ENCODE results near the gene TOGARAM2.

TOGARAM2 gene

DNA sequence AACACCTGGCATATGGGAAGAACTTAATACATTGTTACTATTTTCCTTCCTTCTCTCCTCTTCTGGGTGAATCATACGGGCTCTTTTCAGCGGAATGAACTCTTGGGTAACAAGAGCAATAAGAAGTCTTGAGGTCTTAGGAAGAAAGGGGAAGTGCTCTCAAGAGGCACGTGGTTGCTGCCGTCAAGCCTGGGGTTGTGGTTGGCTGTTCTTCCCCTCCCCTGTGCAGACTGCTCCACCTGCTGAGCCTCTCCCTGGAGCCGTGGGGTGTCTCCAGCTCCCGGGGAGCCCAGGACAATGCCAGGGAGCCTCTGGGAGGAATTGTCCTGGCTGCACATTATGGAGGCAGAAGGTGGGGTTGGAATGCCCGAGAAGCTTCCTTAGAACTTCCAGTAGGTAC lies 19.4 kb downstream of the TOGARAM2 start:
- peak in 1 of 2 experiments; percentile 15 for DNase-seq

DNA sequence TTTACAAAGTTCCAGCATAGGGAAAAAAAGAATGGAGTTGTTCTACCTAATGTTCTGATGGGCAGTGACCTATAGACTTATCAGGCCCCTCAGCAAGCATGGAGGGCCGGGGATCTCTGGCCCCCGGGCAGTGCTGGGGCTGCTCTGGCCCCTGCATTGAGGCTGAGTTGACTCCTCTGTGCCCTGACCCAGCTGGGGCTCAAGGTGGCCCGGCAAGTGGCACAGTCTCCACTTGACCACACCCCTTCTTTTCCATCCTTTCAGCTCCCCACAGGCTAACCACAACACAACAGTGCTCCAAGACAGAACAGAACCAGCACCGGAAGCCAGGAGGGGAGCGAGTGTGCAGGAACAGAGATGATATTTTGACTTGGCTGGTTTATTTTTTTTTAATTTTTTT lies 19.9 kb downstream of the TOGARAM2 start:
- DNase-seq, result no peak

DNA sequence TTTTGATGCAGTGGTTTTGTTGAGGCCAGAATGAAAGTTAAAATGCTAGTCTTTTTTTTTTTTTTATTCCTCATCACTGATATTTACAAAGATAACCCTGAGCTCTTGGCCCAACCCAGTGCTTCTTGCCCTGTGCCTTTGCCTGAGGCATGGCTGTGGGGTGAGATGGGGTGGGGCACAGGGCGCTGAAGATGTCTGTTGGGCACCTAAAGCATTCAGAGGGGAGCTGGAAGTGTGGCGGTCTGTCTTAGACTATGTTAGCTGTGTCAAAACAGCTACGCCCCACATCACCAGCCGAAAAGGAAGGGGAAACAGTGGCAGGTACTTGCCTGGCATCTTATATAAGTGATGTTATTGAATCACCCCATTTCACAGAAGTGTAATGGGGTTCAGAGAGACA lies 20.7 kb downstream of the TOGARAM2 start:
- no peak for DNase-seq

DNA sequence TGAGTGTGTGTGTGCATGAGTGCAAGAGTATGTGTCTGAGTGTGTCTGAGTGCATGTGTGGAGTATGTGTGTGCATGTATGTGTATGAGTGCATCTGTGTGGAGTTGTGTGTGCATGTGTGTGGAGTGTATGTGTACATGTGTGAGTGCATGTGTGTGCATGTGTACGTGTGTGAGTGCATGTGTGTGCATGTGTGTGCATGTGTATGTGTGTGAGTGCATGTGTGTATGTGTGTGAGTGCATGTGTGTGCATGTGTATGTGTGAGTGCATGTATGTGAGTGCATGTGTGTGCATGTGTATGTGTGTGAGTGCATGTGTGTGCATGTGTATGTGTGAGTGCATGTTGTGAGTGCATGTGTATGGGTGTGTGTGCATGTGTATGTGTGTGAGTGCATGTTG lies 23.7 kb downstream of the TOGARAM2 start:
- DNase-seq, result no peak

DNA sequence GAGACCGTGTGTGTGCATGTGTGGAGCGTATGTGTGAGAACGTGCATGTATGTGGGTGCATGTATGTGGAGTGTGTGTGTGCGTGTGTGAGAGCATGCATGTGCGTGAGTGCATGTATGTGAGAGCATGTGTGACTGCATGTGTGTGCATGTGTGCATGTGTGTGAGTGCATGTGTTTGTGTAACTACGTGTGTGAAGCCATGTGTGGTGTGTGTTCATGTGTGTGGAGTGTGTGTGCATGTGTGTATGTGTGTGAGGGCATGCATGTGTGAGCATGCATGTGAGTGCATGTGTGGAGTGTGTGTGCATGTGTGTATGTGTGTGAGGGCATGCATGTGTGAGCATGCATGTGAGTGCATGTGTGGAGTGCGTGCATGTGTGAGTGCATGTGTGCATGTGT lies 24.2 kb downstream of the TOGARAM2 start:
- DNase-seq, result no peak

DNA sequence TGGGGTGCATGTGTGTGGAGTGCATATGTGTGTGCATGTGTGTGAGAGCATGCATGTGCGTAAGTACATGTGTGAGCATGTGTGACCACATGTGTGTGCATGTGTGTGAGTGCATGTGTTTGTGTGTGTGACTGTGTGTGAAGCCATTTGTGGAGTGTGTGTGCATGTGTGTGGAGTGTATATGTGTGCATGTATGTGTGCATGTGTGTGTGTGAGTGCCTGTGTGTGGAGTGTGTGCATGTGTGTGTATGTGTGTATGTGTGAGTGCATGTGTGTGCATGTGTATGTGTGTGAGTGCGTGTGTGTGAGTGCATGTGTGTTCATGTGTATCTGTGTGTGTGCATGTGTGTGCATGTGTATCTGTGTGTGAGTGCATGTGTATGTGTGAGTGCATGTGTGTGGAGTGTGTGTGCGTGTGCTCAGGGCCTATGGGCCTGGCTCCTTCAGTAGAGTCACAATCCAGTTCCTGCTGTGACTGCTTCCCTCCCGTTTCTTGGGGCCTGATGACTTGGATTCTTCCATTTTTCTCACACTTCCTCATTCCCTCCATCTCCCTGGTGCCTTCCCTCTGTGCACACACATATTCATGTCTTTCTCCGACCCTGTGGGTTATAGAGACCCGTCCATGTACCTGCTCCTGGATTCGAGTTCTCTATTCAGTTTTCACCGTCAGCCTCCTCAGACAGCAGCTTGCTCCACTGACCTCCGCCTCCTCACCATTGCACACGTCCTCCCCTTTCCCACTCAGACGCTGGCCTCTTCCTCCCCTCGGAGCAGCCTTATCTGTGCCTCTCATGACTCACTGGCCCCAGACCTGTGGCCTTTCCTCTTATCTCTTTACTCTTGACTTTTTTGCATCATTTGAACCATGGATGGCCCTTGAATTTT lies 25.2 kb downstream of the TOGARAM2 start:
- no peak for DNase-seq

DNA sequence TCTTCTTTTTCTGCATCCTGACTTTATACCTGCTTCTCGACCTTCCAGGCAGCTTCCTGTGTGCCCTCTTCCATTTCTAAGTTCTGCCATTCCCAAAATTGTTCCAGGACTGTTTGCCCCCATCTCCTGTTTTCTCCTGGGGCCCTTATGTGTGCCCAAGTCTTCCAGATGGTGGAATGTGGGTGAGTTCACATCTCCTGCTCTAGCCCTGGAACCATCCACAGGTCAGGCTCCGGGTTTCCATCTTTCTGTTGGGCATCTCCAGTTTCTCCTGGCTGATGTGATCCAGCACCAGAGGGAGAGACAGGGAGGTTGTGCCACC lies 25.8 kb downstream of the TOGARAM2 start:
- DNase-seq, result no peak

DNA sequence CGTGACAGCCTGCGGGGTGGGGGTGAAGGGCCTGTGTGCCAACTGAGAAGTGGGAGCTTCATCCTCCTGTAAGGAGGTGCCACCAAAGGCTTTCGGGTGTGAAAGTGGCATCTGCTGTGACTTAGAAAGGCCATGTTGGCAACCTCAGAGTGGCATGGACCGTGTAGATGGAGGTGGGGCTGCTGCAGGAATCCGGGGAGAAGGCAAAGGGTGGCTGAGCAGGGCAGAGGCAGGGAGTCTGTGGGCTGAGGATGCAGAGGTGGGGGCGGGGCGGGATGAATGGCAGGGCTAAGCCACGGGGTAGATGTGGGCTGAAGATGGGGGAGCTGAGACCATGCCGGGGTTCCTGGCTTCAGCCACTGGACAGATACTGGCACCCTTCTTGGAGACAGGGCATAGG lies 28.2 kb downstream of the TOGARAM2 start:
- no peak for DNase-seq

DNA sequence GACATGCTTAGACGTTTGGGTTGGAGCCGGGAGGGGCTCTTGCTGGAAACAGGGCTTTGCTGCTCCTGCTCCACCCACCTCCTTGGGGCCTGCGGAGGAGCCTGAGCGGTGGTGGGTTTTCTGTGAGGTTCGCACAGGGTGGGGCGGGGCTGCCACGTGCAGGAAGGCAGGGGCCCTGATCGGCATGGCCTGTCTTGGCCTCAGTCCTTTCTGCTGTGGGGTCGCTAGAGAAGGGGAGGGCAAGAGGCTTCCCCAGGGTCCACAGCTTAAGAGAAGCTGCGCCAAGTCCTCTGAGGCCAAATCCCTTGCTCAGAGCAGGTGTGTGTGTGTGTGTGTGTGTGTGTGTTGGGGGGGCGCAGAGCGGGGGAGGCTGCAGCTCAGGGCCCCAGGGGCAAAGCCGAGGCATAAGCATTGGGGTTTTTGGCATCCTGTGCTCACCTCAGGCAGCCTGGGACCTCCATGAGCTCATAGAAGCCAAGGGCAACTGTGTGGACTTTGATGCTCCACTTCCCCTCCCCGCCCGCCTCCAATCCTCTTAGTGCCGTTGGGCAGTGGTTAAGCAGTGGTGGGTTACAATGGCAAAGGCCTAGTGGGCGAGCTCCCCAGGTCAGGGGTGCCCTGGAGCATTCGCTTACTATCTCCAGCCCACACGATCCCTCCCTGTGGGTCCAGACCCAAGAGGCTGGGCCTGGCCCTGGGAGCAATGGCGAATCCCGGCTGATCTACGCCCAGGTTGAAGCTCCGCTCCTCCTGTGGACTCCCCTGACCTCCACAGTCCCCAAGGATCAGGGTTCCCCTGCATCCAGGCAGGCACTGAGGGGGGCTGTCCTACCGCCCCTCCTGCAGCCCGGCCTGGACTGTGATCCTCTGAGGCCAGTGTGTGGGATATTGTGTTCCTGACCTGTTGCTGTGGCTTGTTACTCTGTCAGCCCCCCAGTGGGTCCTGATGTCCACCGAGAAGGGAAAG lies 28.9 kb downstream of the TOGARAM2 start:
- peak in 1 of 2 experiments; percentile 8 for DNase-seq

DNA sequence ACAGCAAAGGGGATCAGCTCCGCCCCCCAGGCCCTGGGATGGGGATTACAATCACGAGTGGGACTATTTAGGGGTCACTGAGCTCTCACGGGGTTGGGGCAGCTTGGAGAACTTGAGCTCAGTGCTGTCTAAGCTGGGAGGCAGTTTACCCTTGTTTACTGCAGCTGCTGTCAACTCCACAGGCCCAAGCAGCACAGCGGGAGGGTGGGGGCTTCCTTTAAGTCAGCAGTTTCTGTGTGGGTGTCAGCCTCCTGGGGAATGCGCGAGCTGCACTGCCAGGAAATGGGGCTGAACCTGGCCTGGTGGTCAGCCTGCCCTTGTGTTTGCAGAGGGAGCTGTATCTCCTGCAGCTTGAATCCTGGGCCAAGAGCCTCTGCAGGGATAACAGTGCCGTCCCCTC lies 29.8 kb downstream of the TOGARAM2 start:
- DNase-seq, result peak; percentile 40 to 49

DNA sequence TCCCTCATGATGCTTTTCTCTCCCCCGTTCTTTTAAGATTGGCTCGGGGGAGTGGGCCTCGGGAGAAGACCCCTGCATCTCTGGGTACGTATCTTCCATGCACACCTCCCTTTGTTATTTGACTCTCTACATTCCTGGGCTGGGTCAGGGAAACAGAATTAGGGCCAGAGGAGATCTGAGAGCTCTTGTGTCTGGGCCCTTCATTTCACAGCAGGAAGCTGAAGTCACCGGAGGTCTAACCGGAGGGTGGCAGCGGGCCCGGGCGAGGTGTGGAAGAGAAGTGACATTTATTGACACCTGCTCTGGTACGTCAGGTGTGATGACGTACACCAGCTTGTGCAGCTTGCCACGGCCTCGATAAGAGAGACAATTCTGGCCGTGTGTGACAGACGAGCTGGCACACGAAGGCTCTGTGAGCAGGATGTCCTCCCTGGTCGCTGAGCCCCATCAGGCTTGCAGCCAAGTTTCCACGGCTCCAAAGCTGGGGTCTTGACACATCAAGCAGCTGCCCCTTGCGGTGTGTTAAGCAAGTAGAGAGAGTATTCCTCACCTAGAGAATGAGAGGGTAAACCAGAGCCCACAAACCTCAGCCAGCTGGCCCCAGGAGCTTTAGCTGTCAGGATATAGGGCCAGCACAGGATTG lies 30.4 kb downstream of the TOGARAM2 start:
- peak; percentile 53 to 57 for DNase-seq

DNA sequence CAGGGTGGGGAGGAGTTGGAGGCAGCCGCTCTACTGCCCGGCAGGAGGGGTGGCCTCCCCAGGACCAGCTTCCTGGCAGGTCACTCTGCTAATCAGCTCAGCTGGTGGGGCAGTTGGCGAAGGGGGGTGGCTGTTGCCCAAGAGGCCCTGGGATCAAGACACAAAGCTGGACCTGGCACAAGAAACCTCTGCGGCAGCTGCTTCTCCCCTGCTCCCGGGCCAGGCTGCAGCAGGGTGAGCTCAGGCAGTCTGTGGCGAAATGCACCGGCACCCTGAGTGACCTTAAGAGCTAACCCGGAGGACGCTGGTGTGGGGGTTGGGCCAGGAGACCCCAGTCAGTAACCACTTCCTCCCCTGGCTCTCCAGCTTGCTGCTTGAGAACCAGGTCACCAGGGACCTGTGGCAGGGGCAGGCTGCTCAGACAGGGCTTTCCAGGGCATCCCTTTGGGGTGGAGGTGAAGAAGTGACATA lies 31.1 kb downstream of the TOGARAM2 start:
- DNase-seq, result peak in 1 of 2 experiments; percentile 23

DNA sequence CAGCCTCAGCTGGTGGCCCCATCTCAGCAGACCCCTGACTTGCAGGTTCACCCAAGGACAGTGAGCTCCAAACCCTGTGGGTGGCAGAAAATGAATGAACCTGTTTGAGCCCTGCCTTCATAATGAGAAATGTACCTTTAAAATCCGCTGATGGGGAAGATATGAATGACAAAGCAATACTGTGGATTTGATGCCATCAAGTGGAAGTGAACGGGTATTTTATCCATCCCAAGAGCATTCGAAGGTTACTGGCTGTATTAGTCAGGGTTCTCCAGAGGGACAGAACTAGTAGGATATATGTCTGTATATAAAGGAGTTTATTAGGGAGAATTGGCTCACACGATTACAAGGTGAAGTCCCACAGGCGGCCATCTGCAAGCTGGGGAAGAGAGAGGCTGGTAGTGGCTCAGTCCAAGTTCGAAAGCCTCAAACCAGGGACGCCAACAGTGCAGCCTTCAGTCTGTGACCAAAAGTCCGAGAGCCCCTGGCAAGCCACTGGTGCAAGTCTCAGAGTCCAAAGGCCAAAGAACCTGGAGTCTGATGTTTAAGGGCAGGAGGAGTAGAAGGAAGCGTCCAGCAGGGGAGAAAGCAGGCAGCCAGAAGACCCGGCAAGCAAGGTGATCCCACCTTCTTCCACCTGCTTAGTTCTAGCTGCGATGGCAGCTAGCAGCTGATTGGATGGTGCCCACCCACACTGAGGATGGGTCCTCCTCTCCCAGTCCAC lies 32.1 kb downstream of the TOGARAM2 start:
- no peak for DNase-seq

DNA sequence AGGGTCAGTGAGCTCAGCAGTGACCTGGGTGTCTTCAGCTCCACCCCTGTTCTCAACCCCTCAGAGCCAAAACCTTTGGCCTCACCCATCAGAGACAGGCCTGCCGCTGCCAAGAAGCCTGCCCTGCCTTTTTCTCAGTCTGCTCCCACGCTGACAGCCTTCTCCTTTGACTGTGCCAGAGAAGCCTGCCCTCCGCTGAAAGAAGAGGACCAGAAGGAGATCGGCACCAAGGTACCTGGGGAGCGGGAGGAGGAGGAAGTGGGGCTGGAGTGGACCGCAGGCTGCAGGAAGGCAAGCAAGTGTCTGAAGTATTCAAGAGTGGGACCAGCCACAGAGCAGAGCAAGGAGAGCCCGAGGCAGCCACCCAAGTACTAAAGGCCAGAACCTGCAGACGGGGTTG lies 33.2 kb downstream of the TOGARAM2 start:
- DNase-seq, result peak; percentile 44 to 52

DNA sequence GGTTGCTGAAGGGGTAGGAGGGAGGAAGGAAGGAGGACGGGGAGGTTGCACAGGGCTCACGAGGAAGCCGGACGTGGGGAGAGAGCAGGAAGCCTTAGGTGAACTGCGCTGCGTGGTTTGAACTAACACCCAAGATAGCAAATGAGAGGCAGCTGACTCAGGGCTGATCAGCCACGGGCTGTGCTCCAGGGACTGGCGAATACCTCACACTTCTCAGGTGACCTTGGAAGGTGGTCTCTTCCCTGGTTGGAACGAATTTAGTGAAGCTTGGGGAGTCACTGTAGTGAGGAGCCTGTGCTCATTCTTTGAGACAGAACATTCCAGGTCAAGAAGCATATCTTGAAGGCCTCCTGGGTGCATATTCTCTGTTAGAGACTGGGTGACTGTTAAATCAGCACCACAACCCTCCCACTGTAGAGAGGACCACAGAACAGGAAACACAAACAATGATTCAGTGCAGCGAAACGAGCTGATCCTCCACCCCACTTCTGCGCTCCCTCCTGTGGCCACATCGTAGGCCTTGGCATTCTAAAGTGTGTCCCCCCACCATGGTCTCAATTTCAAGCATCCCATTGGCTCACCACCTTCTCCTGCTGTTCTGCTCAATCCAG lies 33.8 kb downstream of the TOGARAM2 start:
- DNase-seq, result peak; percentile 69 to 78

DNA sequence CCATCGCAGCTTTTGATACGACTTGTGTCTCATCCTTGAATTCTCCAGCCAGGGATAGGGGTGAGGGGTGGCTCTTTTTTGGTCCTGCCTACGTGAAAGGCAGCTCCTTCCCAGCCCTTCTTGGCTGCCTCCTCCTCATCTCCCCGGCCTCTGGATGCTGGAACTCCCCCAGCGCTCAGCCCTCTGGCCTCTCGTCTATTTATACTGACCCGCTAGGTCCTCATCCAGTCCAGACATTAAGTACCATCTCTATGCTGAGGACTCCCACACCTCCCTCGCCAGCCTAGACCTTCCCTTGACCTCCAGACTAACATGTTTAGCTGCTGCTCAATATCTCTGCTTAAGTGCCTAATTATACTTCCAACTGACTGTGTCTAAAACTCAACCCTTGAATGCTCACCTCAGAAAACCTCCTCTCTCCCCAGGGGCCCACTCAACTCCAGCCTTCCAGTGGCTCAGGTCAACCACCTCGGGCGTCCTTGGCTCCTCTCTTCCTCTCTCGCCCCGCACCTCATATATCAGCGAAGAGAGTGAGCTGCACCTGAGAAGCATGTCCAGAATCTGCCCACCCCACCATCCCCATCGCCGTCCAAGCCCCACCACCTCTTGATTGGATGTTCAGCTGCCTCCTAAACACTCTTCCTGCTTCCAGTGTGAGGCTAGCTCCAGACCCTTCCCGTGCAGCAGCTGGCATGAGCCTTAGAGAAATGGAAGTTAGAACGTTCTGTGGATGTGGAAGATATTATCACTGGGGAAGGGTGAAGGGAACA lies 34.8 kb downstream of the TOGARAM2 start:
- DNase-seq, result peak in 1 of 2 experiments; percentile 7

DNA sequence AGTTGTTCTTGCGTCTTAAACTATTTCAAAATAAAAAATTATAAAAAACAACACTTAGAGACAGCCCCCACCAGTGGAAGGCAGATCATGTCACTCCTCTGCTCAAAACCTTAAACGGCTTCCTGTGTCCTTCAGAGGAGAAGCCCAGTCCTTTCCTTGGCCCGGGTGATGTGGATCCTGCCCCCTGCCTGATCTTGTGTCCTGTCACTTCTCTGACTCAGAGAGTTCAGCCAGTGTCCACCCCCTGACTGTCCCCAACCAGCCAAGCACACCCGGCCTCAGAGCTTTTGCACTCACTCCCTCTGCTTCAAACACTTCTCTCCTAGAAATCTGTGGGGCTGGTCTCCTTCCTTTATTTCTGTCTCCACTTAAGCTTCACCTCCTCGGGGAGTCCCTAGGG lies 35.4 kb downstream of the TOGARAM2 start:
- no peak for DNase-seq

DNA sequence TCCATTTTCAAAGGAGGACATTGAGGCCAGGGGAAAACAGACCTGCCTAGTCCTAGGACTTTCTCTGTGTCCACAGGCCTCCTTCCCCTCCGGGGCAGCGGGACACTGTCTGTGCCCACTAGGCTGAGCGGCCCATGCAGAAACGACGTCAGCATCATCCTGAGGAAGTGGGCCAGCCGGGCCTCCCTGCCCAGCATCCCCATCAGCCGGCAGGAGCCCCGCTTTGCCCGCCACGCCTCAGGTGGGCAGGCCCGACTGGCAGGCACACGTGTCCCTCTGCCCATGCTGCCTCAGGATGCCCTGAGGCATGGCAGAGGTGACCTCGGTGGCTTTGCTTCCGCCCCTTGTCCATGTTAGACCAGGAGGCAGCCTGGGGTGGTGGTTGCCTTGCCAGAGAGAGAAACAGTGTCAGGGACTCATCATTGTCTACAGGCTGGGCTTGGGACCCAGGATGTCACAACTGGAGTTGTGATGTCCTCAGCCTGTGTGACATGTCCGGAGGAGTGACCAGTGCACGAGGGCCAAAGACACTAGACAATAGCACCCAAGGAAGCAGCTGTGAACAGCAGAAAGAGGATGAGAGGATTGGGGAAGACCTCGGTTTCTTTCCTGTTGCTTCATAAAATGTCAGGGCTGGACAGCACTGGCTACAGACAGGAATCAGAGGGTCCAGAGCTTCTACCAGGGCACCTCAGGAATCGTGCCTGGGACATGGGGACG lies 36.8 kb downstream of the TOGARAM2 start:
- DNase-seq, result no peak

DNA sequence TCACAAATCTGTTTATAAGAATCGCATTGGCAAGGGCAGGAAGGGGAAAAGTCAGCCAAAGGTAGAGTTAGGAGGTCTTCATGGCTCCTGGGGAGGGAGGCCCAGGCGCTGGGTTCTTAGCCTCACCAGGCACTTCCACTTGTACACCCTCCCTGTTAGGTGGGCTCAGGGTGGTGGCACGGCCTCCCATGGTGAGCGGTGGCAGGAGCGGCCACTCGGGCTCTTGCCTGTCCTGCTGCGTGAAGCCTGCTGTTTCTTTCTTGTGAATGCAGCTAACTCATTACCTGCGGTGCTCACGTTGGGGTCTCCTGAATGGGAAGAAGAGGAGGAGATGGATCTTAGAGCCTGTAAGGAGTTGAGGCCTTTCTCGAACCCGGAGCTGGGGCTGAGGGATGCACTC lies 40.8 kb downstream of the TOGARAM2 start:
- DNase-seq, result no peak

DNA sequence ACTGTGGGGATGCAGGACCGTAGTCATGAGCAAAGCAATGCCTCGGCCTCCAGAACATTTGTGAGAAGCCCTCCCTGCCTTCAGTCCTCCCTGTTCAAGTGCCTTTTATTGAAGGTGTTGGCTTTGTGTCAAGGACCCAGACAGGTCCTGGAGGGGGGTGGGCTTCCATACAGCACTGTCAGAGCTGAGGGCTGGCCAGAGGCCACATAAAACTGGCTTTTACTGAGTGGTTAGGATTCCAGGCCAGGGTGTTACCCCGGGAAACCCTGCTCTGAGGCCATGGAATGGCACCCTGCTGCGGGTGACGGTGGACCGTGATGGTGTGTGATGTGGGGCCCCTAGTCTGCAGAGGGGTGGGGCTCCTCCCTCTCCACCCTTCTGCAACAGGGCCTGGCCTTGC lies 41.6 kb downstream of the TOGARAM2 start:
- no peak for DNase-seq

DNA sequence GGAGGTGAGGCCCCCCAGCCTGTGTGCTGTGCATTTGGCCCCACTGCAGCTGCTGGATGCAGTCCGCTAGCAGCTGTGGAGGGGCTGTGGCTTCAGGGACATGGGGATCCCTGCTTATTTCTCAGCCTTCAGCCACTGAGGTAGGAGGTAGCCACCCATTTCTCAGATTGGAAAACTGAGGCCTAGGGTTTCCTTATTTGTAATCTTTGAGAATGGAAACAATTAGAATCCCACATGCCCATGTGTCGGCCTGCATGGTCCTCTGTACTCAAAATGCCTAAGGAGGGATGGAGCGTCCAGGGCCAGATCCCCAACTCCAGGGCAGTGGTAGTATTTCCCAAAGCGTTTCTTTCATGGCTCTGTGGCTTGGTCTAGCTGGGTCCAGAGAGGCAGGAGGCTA lies 42.1 kb downstream of the TOGARAM2 start:
- DNase-seq, result no peak

Data from activated CD4-positive, alpha-beta T cell treated with anti-CD3 and anti-CD28 coated beads, Interleukin-2, amount 50 U/mL, for 48 hours (primary cell).